Stimulated activated CD4-positive, alpha-beta T cell treated with anti-CD3 and anti-CD28 coated beads, Interleukin-2, amount 100 ng/mL, for 4 hours (primary cell): ENCODE measurements around the gene NFATC1.

Experiments
- DNase-seq: peaks from one replicate; pipeline ENCODE4 v3.0.0-alpha.2; 2020; ENCODE audit warnings: low read depth

Gene NFATC1

GRCh38 chr18:79458131-79458838 is 62.6 kb downstream of the NFATC1 start:
- DNase-seq = no peak

- no peak for DNase-seq
These were observed 63.4 kb downstream of the NFATC1 start for GRCh38 chr18:79458917-79459803.

GRCh38 chr18:79459946-79460480 is 64.3 kb downstream of the NFATC1 start:
- no peak for DNase-seq

- no peak for DNase-seq
These were observed 65.0 kb downstream of the NFATC1 start for GRCh38 chr18:79460481-79461300.

- DNase-seq = no peak
These were observed 65.9 kb downstream of the NFATC1 start for GRCh38 chr18:79461627-79462026.

GRCh38 chr18:79463424-79463960 is 67.8 kb downstream of the NFATC1 start:
- no peak for DNase-seq

GRCh38 chr18:79465392-79465991 is 69.8 kb downstream of the NFATC1 start:
- no peak for DNase-seq

- DNase-seq = no peak
These were observed 70.9 kb downstream of the NFATC1 start for GRCh38 chr18:79466591-79466990.

- DNase-seq = no peak
These were observed 71.4 kb downstream of the NFATC1 start for GRCh38 chr18:79467126-79467525.

GRCh38 chr18:79468119-79468789 is 72.5 kb downstream of the NFATC1 start:
- no peak for DNase-seq

- no peak for DNase-seq
These were observed 73.6 kb downstream of the NFATC1 start for GRCh38 chr18:79469309-79469708.

- no peak for DNase-seq
These were observed 74.2 kb downstream of the NFATC1 start for GRCh38 chr18:79469751-79470505.

GRCh38 chr18:79470547-79470946 is 74.8 kb downstream of the NFATC1 start:
- no peak for DNase-seq

GRCh38 chr18:79471046-79471445 is 75.3 kb downstream of the NFATC1 start:
- DNase-seq = no peak

GRCh38 chr18:79471597-79471996 is 75.9 kb downstream of the NFATC1 start:
- DNase-seq = no peak

GRCh38 chr18:79472176-79472575 is 76.4 kb downstream of the NFATC1 start:
- DNase-seq = no peak

- no peak for DNase-seq
These were observed 77.2 kb downstream of the NFATC1 start for GRCh38 chr18:79472946-79473345.

- no peak for DNase-seq
These were observed 80.5 kb downstream of the NFATC1 start for GRCh38 chr18:79476031-79476917.

GRCh38 chr18:79476918-79477571 is 81.3 kb downstream of the NFATC1 start:
- no peak for DNase-seq
